Ovary (tissue), 9 donors: ENCODE data around the gene BSCL2. TPM values are rescaled to one million over a fixed set of nuclear protein-coding genes. Genes with fewer than 3 reads are reported as not detected.

Source experiments
- DNase-seq, 5 donors: peaks; one replicate each; pipeline ENCODE4 v3.0.0-alpha.2; 2019 to 2020
- H3K27ac ChIP-seq, 2 donors: fragments of 200-600 bp; one replicate each; pipeline versions ENCODE4 v1.5.1 to v1.8.0; 2019 to 2022
- H3K27me3 ChIP-seq: fragments of 200-600 bp; one replicate; pipeline ENCODE4 v1.8.0; 2022
- H3K36me3 ChIP-seq: fragments of 200-600 bp; sonication (generic); one replicate; pipeline ENCODE4 v1.5.1; 2019
- H3K4me1 ChIP-seq: one replicate; pipeline ENCODE4 v1.8.1; 2013; ENCODE audit warnings: mild to moderate bottlenecking, moderate library complexity; ENCODE audit not compliant: insufficient read depth
- H3K4me3 ChIP-seq: fragments of 200-600 bp; sonication (generic); one replicate; pipeline ENCODE4 v1.5.1; 2017
- H3K9me3 ChIP-seq, 2 donors: fragments of 200-600 bp in 1 of 2; sonication (generic) in 1 of 2; one replicate each; pipeline versions ENCODE4 v1.5.1 to v1.8.1; 2013 to 2019; ENCODE audit warnings: mild to moderate bottlenecking in 1 of 2, moderate library complexity in 1 of 2
- CTCF ChIP-seq, 3 donors: fragments of 450-650 bp in 2 of 3; fragments of 200-600 bp in 1 of 3; IDR thresholded peaks; one replicate each; pipeline versions ENCODE4 v1.5.1 to v1.8.0; 2016 to 2022; ENCODE audit warnings: antibody characterized with exemption in 3 of 3, mild to moderate bottlenecking in 1 of 3
- EP300 ChIP-seq: sonication (generic); formaldehyde crosslinking; IDR thresholded peaks from one replicate; pipeline ENCODE4 v1.6.1; 2017; ENCODE audit warnings: antibody characterized with exemption
- POLR2A ChIP-seq: fragments of 450-650 bp; IDR thresholded peaks from one replicate; pipeline ENCODE4 v1.6.1; 2017; ENCODE audit warnings: antibody characterized with exemption, mild to moderate bottlenecking, moderate library complexity
- WGBS, 3 donors: extraction: QIAGEN DNeasy Blood & Tissue Kit in 1 of 3; methylation state at CpG; one replicate each; pipeline versions ENCODE4 v1.1.5 to v1.1.7; 2013 to 2017; 5-methylcytosine and 5-hydroxymethylcytosine counted together
- intact Hi-C, 4 donors: fragments of 100-400 bp; cut with DNase I; formaldehyde crosslinking; loops; one replicate each; pipeline versions ENCODE4 v1.11.0 to v1.15.1; 2022 to 2023
- polyA plus RNA-seq, 2 donors: library from polyadenylated mRNA; stranded (reverse); fragments of 200-250 nt in 1 of 2; fragments of 350-450 nt in 1 of 2; fragmentation: Illumina TruSeq in 1 of 2; extraction: RNeasy Lipid Tissue Mini Kit (QIAGEN cat#74804) in 1 of 2; gene quantifications; one replicate each; pipeline ENCODE4 v1.2.3, GENCODE V29; 2013 to 2014
- total RNA-seq, 7 donors: library from RNA; depleted of rRNA in 2 of 7; stranded (reverse); fragments of >200 nt in 2 of 7; fragmentation: NEBNext Ultra II Directional in 3 of 7; extraction: Animal tissue kit (Norgen Biotek cat#: 25700) in 3 of 7; gene quantifications; one replicate each; pipeline versions ENCODE4 v1.1.0 to v1.2.4, GENCODE V29; 2016 to 2023
- donor health status: DM: no; HTN: no; CAD: no; lungs with moderate emphysema.
- donor health status: DM: no; HTN: no; CAD: no.
- donor health status: Bipolar disorder and iron deficiency.
- donor health status: DM: yes; HTN: yes; CAD: no.
- donor health status: DM: no; HTN: no; CAD: no.
- donor health status: DM: yes; HTN: yes; CAD: no.

BSCL2 gene
- total and polyA plus RNA-seq, 9 donors, result 31.4 to 122 (median 57.2) TPM

- Histone ChIP-seq H3K4me3 (peak overlapping the region; percentile 91), H3K36me3 (no peaks in the 10 kb centered on the region), H3K27me3 (no peaks in the 10 kb centered on the region), H3K27ac (no peak overlapping the region), H3K4me1 (no peaks in the 10 kb centered on the region), H3K9me3 (no peaks in the 10 kb centered on the region)
- DNase-seq, result no peak
- TF ChIP-seq POLR2A, result no peak
- no peak for TF ChIP-seq EP300
- TF ChIP-seq CTCF (IDR thresholded peaks at IDR 0.05), result no peak
- intact Hi-C loops, result no loop called here
- WGBS, 3 donors, result 21 to 31% (median 29%) methylated on average over 8 of the region's 8 CpGs
These were observed 16.9 kb upstream of the BSCL2 start for GRCh38 chr11:62724171-62724570.

GRCh38 chr11:62721994-62722393 is 14.8 kb upstream of the BSCL2 start:
- no peak overlapping the region for H3K27ac ChIP-seq
- 51 to 55% (median 54%) methylated on average over 7 of the region's 7 CpGs for WGBS, 3 donors
- DNase-seq, result no peak
- H3K4me3 ChIP-seq, result no peak overlapping the region
- H3K4me1 ChIP-seq, result no peaks in the 10 kb centered on the region
- H3K27me3 ChIP-seq, result no peaks in the 10 kb centered on the region
- intact Hi-C loops, result no loop called here
- no peaks in the 10 kb centered on the region for H3K9me3 ChIP-seq
- no peaks in the 10 kb centered on the region for H3K36me3 ChIP-seq
- no peak for TF ChIP-seq EP300
- no peak for TF ChIP-seq CTCF (IDR thresholded peaks at IDR 0.05)
- TF ChIP-seq POLR2A, result no peak

GRCh38 chr11:62719302-62719978 is 12.2 kb upstream of the BSCL2 start:
- WGBS, 3 donors, result 70 to 73% (median 73%) methylated on average over 2 of the region's 2 CpGs
- Histone ChIP-seq H3K9me3 (no peaks in the 10 kb centered on the region), H3K36me3 (no peaks in the 10 kb centered on the region), H3K27me3 (no peaks in the 10 kb centered on the region), H3K4me3 (no peak overlapping the region), H3K27ac (no peak overlapping the region), H3K4me1 (no peaks in the 10 kb centered on the region)
- intact Hi-C loops, result no loop called here
- TF ChIP-seq EP300 (no peak), POLR2A (no peak), CTCF (IDR thresholded peaks at IDR 0.05) (no peak)
- DNase-seq, result no peak

- intact Hi-C loops, result no loop called here
- Histone ChIP-seq H3K9me3 (no peaks in the 10 kb centered on the region), H3K27me3 (no peaks in the 10 kb centered on the region), H3K36me3 (no peaks in the 10 kb centered on the region), H3K4me3 (no peak overlapping the region), H3K4me1 (no peaks in the 10 kb centered on the region), H3K27ac (no peak overlapping the region)
- 85 to 89% (median 86%) methylated on average over 11 of the region's 11 CpGs for WGBS, 3 donors
- peak in 2 of 5 donors; percentile 15 to 30 for DNase-seq
- TF ChIP-seq EP300, result no peak
- TF ChIP-seq POLR2A, result no peak
- no peak for TF ChIP-seq CTCF (IDR thresholded peaks at IDR 0.05)
These were observed 9.6 kb upstream of the BSCL2 start for GRCh38 chr11:62716816-62717215.
